Activated T-helper 9 cell treated with anti-CD3 and anti-CD28 coated beads, Interleukin-2, amount 50 U/mL, for 16 hours (primary cell): ENCODE data around the gene PPIL3.

Source experiments
- DNase-seq: peaks from one replicate; pipeline ENCODE4 v3.0.0-alpha.2; 2020; ENCODE audit warnings: low read depth

The PPIL3 gene

GRCh38 chr2:200860092-200860795, 28.6 kb downstream of the PPIL3 start:
- no peak for DNase-seq

- no peak for DNase-seq
These were observed 32.1 kb downstream of the PPIL3 start for GRCh38 chr2:200856806-200857205.

GRCh38 chr2:200852605-200853004, 36.3 kb downstream of the PPIL3 start:
- DNase-seq = no peak

- DNase-seq = no peak
These were observed 37.3 kb downstream of the PPIL3 start for GRCh38 chr2:200851398-200852248.

- DNase-seq = no peak
These were observed 38.2 kb downstream of the PPIL3 start for GRCh38 chr2:200850512-200851256.

- DNase-seq = no peak
These were observed 40.9 kb downstream of the PPIL3 start for GRCh38 chr2:200847939-200848338.

- no peak for DNase-seq
These were observed 41.6 kb downstream of the PPIL3 start for GRCh38 chr2:200847269-200847668.

- DNase-seq = no peak
These were observed 43.1 kb downstream of the PPIL3 start for GRCh38 chr2:200845669-200846325.

- DNase-seq = no peak
These were observed 43.7 kb downstream of the PPIL3 start for GRCh38 chr2:200845194-200845593.

- DNase-seq = no peak
These were observed 44.6 kb downstream of the PPIL3 start for GRCh38 chr2:200843993-200844948.

GRCh38 chr2:200839513-200839912, 49.4 kb downstream of the PPIL3 start:
- DNase-seq = no peak

GRCh38 chr2:200834701-200835100, 54.2 kb downstream of the PPIL3 start:
- no peak for DNase-seq

GRCh38 chr2:200829258-200829655, 59.6 kb downstream of the PPIL3 start:
- no peak for DNase-seq

- no peak for DNase-seq
These were observed 60.2 kb downstream of the PPIL3 start for GRCh38 chr2:200828572-200829257.

- no peak for DNase-seq
These were observed 60.8 kb downstream of the PPIL3 start for GRCh38 chr2:200828104-200828503.

- DNase-seq = no peak
These were observed 67.1 kb downstream of the PPIL3 start for GRCh38 chr2:200821686-200822245.
